Measurements from ENCODE around the gene LRRC71.

Gene LRRC71

DNA sequence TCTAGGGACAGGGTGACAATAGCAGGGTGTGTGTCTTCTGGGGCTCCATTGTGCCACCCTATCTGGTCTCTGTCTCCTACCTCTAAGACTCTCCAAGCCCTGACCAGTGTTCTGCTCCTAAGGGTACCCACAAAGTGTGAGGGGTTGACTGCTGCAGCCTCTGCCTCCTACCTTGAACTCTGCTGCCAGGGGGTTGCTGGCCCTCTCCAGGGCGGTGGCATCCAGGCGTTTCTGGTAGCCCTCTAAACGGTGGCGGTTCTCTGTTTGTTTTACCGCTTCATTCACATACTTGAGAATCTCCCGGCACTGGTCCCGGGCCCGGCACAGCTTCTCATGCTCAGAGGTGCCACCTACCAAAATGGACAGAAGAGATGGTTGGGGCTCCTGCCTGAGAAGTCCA is 24.4 kb downstream of the LRRC71 start:
- DNase-seq (ENCODE audit: insufficient read length) (no peak), FAIRE-seq (no peak)
- TF ChIP-seq TAF1 (IDR thresholded peaks at IDR 0.05; ENCODE audit: borderline replicate concordance, low read depth, low read length) = no peak
- TF ChIP-seq POLR2AphosphoS5 (IDR thresholded peaks at IDR 0.05; ENCODE audit: low read depth, low read length) = no peak
- TF ChIP-seq POLR2A (IDR thresholded peaks at IDR 0.05; ENCODE audit: low read depth, low read length) = no peak

GRCh38 chr1:156945881-156946661 is 25.6 kb downstream of the LRRC71 start:
- FAIRE-seq (no peak), DNase-seq (ENCODE audit: insufficient read length) (no peak)
- no peak for TF ChIP-seq TAF1 (IDR thresholded peaks at IDR 0.05; ENCODE audit: borderline replicate concordance, low read depth, low read length)
- TF ChIP-seq POLR2AphosphoS5 (IDR thresholded peaks at IDR 0.05; ENCODE audit: low read depth, low read length) = no peak
- TF ChIP-seq POLR2A (IDR thresholded peaks at IDR 0.05; ENCODE audit: low read depth, low read length) = no peak

DNA sequence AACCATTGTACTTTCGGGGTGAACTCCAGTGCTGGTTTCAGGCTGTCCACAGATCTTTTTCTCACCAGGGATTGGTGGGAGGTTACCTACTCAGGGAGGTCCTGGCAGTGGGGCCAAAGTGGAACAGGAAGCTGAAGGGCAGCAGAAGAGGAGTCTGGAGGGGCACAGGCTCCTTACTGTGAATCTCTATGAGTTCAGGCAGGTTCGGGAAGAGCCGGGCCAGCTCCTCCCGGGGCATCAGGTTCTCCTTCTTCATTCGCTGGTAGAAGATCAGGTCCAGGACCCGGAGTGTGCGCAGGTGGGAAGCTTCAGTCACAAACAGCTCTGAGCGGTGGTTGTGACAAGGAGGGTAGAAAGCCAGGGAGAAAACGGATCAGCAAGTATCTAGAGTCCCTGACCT is 26.7 kb downstream of the LRRC71 start:
- FAIRE-seq = no peak

GRCh38 chr1:156947818-156948525 is 27.5 kb downstream of the LRRC71 start:
- DNase-seq (ENCODE audit: insufficient read length) (no peak), FAIRE-seq (no peak)
- TF ChIP-seq POLR2A (IDR thresholded peaks at IDR 0.05; ENCODE audit: low read depth, low read length) (no peak), POLR2AphosphoS5 (IDR thresholded peaks at IDR 0.05; ENCODE audit: low read depth, low read length) (no peak), TAF1 (IDR thresholded peaks at IDR 0.05; ENCODE audit: borderline replicate concordance, low read depth, low read length) (no peak)

More for the DNA sequence above, 26.7 kb downstream of the LRRC71 start:
- TF ChIP-seq TAF1 (IDR thresholded peaks at IDR 0.05; ENCODE audit: borderline replicate concordance, low read depth, low read length) (no peak), POLR2A (IDR thresholded peaks at IDR 0.05; ENCODE audit: low read depth, low read length) (no peak), POLR2AphosphoS5 (IDR thresholded peaks at IDR 0.05; ENCODE audit: low read depth, low read length) (no peak)
- no peak for DNase-seq (ENCODE audit: insufficient read length)

GRCh38 chr1:156948708-156949107 is 28.3 kb downstream of the LRRC71 start:
- no peak for FAIRE-seq
- TF ChIP-seq POLR2A (IDR thresholded peaks at IDR 0.05; ENCODE audit: low read depth, low read length) (no peak), TAF1 (IDR thresholded peaks at IDR 0.05; ENCODE audit: borderline replicate concordance, low read depth, low read length) (no peak), POLR2AphosphoS5 (IDR thresholded peaks at IDR 0.05; ENCODE audit: low read depth, low read length) (no peak)
- no peak for DNase-seq (ENCODE audit: insufficient read length)

GRCh38 chr1:156949127-156949526 is 28.7 kb downstream of the LRRC71 start:
- no peak for DNase-seq (ENCODE audit: insufficient read length)
- no peak for FAIRE-seq
- TF ChIP-seq POLR2A (IDR thresholded peaks at IDR 0.05; ENCODE audit: low read depth, low read length) = no peak

- no peak for TF ChIP-seq TAF1 (IDR thresholded peaks at IDR 0.05; ENCODE audit: borderline replicate concordance, low read depth, low read length)
- TF ChIP-seq POLR2A (IDR thresholded peaks at IDR 0.05; ENCODE audit: low read depth, low read length) = no peak
- TF ChIP-seq POLR2AphosphoS5 (IDR thresholded peaks at IDR 0.05; ENCODE audit: low read depth, low read length) = no peak
- FAIRE-seq (no peak), DNase-seq (ENCODE audit: insufficient read length) (no peak)
These were observed 30.9 kb downstream of the LRRC71 start for GRCh38 chr1:156951371-156951770.

- DNase-seq (ENCODE audit: insufficient read length) = no peak
- TF ChIP-seq TAF1 (IDR thresholded peaks at IDR 0.05; ENCODE audit: borderline replicate concordance, low read depth, low read length) (no peak), POLR2A (IDR thresholded peaks at IDR 0.05; ENCODE audit: low read depth, low read length) (no peak), POLR2AphosphoS5 (IDR thresholded peaks at IDR 0.05; ENCODE audit: low read depth, low read length) (no peak)
- no peak for FAIRE-seq
These were observed 33.1 kb downstream of the LRRC71 start for GRCh38 chr1:156953571-156953970.

DNA sequence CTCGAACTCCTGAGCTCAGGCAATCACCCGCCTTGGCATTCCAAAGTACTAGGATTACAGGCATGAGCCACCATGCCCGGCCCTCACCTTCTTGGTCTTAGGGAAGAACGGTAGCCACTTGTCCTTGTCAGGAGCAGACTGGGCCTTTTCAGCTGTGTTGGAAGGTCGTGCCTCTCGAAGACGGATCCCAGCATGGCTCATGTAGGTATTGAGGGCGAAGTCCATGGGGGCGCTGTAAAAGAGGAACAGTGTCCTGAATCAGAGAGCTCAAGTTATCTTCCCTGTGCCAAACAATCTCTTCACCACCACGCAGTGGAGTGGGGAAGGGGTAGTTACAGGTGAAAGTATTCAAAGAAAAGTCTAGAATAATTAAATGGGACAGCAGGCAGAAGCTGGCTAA is 35.9 kb downstream of the LRRC71 start:
- TF ChIP-seq TAF1 (IDR thresholded peaks at IDR 0.05; ENCODE audit: borderline replicate concordance, low read depth, low read length) = no peak
- no peak for TF ChIP-seq POLR2A (IDR thresholded peaks at IDR 0.05; ENCODE audit: low read depth, low read length)
- TF ChIP-seq POLR2AphosphoS5 (IDR thresholded peaks at IDR 0.05; ENCODE audit: low read depth, low read length) = no peak
- DNase-seq (ENCODE audit: insufficient read length) = no peak
- FAIRE-seq = no peak

- TF ChIP-seq TAF1 (IDR thresholded peaks at IDR 0.05; ENCODE audit: borderline replicate concordance, low read depth, low read length) (no peak), POLR2AphosphoS5 (IDR thresholded peaks at IDR 0.05; ENCODE audit: low read depth, low read length) (no peak), POLR2A (IDR thresholded peaks at IDR 0.05; ENCODE audit: low read depth, low read length) (no peak)
- no peak for FAIRE-seq
- DNase-seq (ENCODE audit: insufficient read length) = no peak
These were observed 37.2 kb downstream of the LRRC71 start for GRCh38 chr1:156957634-156958033.

DNA sequence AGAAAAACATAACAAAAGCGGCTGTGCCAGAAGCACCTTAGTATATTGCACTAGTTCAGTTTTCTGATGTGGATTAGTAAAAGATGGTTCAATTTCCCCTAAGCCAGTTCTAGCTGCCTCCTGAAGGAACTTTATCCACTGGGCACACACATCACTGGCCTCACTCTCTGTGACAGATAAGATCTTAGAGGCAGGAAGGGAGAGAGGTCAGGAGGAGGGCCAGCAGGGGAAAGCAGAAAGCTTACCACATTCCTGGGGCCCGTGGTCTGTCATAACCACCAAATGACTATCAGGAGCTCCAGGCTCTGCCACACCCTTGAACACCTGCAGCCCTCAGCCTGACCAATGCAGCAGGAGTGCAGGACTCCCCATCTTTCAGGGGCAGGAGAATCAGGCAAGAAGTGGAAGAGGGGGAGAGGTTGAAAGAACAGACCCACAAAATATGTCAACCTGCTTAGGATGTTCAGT is 37.8 kb downstream of the LRRC71 start:
- FAIRE-seq (no peak), DNase-seq (ENCODE audit: insufficient read length) (no peak)
- TF ChIP-seq TAF1 (IDR thresholded peaks at IDR 0.05; ENCODE audit: borderline replicate concordance, low read depth, low read length) (no peak), POLR2A (IDR thresholded peaks at IDR 0.05; ENCODE audit: low read depth, low read length) (no peak), POLR2AphosphoS5 (IDR thresholded peaks at IDR 0.05; ENCODE audit: low read depth, low read length) (no peak)

DNA sequence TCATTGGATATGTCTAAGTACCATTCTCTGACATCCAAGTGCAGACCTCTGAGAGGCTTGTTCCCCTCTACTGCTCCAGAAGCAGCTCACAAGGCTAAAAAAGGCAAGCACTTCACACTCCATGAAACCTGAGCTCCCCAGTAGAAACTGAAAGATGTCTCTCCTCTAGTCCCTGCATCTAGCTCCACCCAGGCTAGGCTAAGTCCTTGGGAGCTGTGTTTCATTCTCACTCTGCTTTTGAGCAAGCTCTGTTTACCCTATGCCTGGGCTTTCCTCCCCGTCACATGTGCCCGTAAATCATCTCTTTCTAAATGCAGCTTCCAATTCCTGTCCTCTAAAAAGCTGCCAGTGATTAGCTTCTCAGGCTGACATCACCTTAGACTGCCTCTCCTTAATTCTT is 39.0 kb downstream of the LRRC71 start:
- FAIRE-seq (no peak), DNase-seq (ENCODE audit: insufficient read length) (no peak)
- TF ChIP-seq POLR2A (IDR thresholded peaks at IDR 0.05; ENCODE audit: low read depth, low read length) (no peak), TAF1 (IDR thresholded peaks at IDR 0.05; ENCODE audit: borderline replicate concordance, low read depth, low read length) (no peak), POLR2AphosphoS5 (IDR thresholded peaks at IDR 0.05; ENCODE audit: low read depth, low read length) (no peak)

All from GM12892 (cell line).